GM10266 (cell line): Measurements from ENCODE around the gene XYLT2.

Experiments
- DNase-seq: peaks from one replicate; pipeline ENCODE4 v3.0.0; 2012; ENCODE audit errors: extremely low spot score
- TF ChIP-seq, protein P1 (sequence below): IDR thresholded peaks from 2 replicates; pipeline ENCODE4 v1.5.1; 2012; ENCODE audit warnings: mild to moderate bottlenecking, low read depth; ENCODE audit not compliant: control insufficient read depth, insufficient read depth; ENCODE audit errors: missing control alignments

Gene XYLT2

DNA sequence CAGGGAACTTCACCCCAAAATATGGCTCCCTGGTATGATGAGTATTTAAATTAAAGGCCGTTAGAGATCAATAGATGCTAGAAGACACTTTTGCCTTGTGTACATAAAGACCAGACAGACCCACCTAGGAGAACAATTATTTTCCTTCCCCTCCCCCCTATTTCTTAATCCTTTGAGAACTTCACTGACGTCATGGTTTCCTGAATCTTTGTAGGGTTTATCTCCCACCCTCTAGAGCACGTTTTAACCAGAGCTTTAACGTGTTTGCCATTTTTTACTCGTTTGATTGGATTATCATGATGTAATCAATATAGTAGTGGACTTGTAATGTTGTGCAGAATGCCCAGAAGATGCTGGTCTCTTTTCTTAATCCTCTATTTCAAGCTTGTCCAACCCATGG, 22.9 kb upstream of the XYLT2 start:
- TF ChIP-seq, protein P1, sequence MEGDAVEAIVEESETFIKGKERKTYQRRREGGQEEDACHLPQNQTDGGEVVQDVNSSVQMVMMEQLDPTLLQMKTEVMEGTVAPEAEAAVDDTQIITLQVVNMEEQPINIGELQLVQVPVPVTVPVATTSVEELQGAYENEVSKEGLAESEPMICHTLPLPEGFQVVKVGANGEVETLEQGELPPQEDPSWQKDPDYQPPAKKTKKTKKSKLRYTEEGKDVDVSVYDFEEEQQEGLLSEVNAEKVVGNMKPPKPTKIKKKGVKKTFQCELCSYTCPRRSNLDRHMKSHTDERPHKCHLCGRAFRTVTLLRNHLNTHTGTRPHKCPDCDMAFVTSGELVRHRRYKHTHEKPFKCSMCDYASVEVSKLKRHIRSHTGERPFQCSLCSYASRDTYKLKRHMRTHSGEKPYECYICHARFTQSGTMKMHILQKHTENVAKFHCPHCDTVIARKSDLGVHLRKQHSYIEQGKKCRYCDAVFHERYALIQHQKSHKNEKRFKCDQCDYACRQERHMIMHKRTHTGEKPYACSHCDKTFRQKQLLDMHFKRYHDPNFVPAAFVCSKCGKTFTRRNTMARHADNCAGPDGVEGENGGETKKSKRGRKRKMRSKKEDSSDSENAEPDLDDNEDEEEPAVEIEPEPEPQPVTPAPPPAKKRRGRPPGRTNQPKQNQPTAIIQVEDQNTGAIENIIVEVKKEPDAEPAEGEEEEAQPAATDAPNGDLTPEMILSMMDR, result no peak

DNA sequence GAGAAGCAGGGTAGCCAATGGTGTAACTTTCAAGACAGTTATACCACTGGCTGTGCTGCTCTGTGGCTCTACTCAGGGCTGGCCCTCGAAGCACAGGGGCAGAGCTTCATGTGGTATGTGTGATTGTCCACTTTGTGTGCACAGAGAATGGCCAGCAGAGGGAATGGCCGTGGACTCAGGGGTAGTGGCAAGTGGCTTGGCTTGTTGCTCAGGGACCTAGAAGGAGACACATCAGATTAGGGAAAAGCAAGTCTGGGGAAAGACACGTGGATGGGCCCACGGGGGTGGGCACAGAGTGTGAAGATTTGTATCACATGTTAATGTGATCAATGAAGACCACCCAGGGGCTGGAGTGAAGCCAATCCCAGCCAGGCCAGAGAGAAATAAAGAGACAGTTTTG, 20.0 kb upstream of the XYLT2 start:
- TF ChIP-seq, protein P1, result no peak
- no peak for DNase-seq

More for the DNA sequence above, 22.9 kb upstream of the XYLT2 start:
- no peak for DNase-seq

DNA sequence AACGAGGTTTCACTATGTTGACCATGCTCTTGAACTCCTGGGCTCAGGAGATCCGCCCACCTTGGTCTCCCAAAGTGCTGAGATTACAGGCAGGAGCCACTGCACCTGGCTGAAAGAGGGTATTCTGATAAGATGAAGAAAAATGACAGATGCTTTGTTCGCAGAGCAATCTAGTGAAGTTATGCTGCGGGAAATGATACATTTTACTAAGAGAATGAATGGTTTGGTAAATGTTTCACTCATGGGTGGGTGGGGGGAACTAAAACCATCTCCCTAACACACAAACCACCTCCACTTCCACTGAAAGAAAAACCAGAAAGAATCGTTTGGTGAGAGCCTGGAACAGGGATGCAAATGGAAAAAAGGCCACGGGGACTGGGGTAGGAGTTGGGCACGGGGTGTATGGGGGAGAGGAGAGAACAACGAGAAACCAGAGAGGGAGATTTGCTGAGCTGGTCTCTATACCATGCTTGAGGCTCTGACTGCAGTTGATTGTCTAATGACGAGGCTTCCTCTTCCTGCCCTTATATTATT, 19.0 kb upstream of the XYLT2 start:
- no peak for DNase-seq
- TF ChIP-seq, protein P1, result no peak

DNA sequence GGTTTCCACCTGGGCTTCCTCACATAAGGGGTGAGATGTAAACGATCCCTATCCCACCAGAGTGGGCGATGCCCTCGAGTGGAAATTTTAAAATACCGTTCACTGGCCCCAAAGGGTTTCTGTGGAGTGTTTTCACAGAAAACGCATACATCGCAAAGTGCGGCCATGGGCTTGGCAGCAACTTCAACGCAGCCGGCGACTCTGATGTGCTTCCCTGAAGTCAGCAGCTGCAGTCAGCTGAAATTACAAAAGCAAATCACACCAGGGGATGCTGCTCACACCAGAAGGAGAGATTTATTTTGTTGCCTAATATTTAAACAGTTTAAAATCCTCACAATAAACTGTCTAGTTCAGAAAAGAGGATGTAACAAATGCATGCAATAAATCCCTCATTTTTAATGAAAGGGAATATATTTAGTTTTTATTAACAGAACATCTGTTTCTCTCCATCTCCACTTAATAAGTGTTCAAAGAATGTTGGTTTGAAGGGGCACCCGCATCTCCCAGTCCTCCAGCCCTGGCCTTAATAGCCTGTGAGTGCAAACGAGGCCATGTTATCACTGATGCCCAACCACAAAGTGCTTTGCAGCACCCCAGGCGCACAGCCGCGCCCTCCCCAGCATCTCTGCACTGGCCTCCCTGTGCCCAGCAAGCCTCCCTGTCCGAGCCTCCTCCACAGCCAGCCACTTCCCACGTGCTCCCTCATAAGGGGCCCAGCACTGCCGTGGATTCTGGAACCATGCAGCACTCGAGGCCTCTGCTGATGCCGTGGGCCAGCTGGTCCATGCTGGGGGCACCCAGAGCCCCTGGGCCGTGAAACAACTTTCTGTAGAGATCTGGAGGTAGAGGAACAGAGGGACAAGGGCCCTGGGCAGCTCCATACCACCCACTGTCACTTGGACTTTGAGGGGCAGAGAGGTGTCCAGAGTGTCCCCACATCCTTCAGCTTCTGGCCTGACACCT, 17.3 kb upstream of the XYLT2 start:
- TF ChIP-seq, protein P1, result no peak
- no peak for DNase-seq

DNA sequence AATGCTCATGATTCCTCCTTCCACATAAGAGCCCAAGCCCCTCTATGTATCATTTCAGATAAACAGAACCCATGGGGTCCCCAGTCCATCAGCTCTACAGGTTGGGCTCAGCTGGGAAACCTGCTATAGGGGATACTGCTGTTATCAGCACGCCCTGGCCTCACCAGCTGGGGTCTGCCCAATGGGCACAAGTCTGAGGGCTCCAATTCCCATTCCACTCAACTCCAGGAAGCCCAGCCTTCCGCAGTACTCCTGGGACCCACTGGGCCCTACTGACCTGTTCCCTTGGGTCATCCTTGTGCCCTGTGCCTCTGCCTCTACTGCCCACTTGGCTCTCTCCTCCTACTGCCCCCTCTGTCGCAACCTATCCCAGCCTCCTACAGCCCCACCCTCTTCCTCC, 16.2 kb upstream of the XYLT2 start:
- DNase-seq, result no peak
- TF ChIP-seq, protein P1, result no peak

DNA sequence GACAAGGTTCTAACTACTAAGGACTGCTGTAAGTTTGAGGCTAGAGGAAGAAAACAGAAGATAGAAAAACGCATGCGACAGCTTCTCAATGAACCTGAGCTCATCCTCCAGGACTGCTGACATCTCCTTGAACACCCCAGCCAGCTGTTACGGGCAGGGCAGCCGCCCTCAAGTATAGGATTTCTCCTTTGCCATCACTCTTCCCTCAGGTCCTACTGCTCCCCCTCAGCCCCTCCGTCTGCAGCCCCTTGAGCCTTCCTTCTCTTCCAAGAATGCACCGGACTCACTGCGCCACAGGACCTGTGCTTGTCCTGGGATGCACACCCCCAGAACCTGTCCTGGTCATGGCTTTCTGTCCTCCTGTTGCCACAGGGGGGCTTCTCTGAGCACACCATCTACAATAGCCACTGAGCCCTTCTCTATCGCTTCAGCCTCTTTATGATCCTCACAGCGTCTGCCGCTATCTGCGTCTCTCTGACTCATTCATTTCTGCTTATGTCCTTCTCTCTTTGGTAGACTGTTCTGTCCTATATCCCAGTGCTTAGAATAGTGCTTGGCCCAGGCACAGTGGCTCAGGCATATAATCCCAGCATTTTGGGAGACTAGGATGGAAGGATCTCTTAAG, 15.7 kb upstream of the XYLT2 start:
- TF ChIP-seq, protein P1, result no peak
- DNase-seq, result no peak

DNA sequence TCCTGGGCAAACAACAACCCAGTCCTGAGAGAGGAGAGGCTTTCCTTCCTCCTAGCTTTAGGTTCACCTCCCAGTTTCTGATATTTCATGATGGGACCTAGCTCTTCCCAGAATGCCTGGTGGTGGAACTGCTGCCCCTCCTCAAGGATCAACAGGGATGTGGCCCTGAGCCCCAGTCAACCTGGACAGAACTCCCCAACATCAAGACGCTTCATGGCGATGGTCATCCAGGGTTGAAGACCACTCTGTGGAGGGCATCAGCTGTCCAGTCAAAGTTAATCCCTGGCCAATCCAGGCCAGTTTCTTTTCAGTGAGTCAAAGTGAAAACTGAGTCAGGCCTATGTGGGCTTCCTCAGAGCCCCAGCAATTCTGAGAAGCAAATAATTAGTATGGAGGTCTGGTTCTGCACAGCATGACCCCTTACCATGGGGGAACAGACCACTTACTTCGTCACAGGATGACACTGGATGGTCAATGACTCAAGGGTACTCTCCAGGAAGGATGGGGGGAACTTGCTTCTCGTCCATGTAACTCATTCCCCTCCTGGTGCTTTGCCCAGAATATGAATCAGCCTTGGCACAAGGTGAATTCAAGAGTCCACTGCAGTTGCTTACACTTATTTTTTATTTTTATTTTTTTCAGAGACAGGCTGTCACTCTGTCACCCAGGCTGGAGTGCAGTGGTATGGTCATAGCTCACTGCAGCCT, 14.7 kb upstream of the XYLT2 start:
- no peak for DNase-seq
- TF ChIP-seq, protein P1, result no peak
